Activated naive CD4-positive, alpha-beta T cell treated with anti-CD3 and anti-CD28 coated beads for 36 hours (primary cell): ENCODE results near the gene METTL23. TPM values are rescaled to one million over a fixed set of nuclear protein-coding genes. Genes with fewer than 3 reads are reported as not detected.
"Not testable (repeated sequence)": the region's sequence is repeated elsewhere in the genome, so short reads cannot be mapped to it uniquely, and the experiment has no call there.

Experiments used
- CTCF ChIA-PET: fragments of 350-600 bp; sonication (Branson Sonifier 250); formaldehyde crosslinking; loops from one replicate; lab custom pipeline; 2021; ENCODE audit warnings: antibody characterized with exemption; lab: Charles Lee
- DNase-seq: peaks from one replicate; pipeline ENCODE4 v3.0.0-alpha.2; 2020
- H3K27ac Mint-ChIP-seq: one replicate; pipeline ENCODE4 v1.8.0; 2021; ENCODE audit warnings: mild to moderate bottlenecking, mixed read lengths
- H3K27me3 Mint-ChIP-seq: one replicate; pipeline ENCODE4 v1.8.0; 2021; ENCODE audit warnings: low read depth, mixed read lengths
- H3K36me3 Mint-ChIP-seq: one replicate; pipeline ENCODE4 v1.8.0; 2021; ENCODE audit warnings: low read depth, mixed read lengths
- H3K4me1 Mint-ChIP-seq: one replicate; pipeline ENCODE4 v1.8.0; 2021; ENCODE audit warnings: low read depth, mixed read lengths
- H3K4me3 Mint-ChIP-seq: one replicate; pipeline ENCODE4 v1.8.0; 2021; ENCODE audit warnings: mild to moderate bottlenecking, moderate library complexity, mixed read lengths
- H3K9me3 Mint-ChIP-seq: one replicate; pipeline ENCODE4 v1.8.0; 2021; ENCODE audit warnings: mixed read lengths
- intact Hi-C: fragments of 100-400 bp; cut with micrococcal nuclease; formaldehyde crosslinking; loops from one replicate; pipeline ENCODE4 v1.15.1; 2023
- total RNA-seq, 2 experiments: library from RNA; stranded (reverse); gene quantifications; one replicate each; pipeline ENCODE4 v1.2.3, GENCODE V29; 2021

Gene METTL23
- total RNA-seq, 2 experiments from 2014 or later = 18.9 to 20.0 TPM

DNA sequence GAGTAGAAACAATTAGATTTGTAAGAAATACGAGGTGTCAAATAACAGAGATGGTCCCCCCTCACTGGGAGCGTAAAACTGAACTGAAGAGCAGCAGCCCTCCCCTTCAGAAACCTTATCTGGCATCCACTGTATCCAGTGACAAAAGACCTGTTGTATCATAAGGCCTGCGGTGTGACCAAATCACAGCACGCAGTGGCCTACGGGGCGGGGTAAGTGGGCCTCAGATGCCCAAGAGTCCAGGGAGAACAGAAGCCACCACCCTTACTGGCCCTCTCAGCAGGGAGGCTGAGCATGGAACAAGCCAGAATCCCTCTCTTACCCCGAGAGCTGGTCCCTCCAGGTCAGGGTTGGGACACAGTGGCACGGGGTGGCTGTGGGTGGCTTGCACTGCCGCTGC, 5.7 kb upstream of the METTL23 start:
- H3K9me3 Mint-ChIP-seq = no peaks in the 10 kb centered on the region
- intact Hi-C loops = no loop called here
- H3K4me1 Mint-ChIP-seq = peaks cover 42% of the 10 kb centered on the region
- no peak overlapping the region for H3K4me3 Mint-ChIP-seq
- DNase-seq = no peak
- H3K36me3 Mint-ChIP-seq = peaks cover 63% of the 10 kb centered on the region
- H3K27me3 Mint-ChIP-seq = no peaks in the 10 kb centered on the region
- no peak overlapping the region for H3K27ac Mint-ChIP-seq
- CTCF ChIA-PET = no interaction called here

- CTCF ChIA-PET = no interaction called here
- Mint-ChIP-seq H3K9me3 (no peaks in the 10 kb centered on the region), H3K4me3 (no peak overlapping the region), H3K27me3 (no peaks in the 10 kb centered on the region), H3K4me1 (peaks cover 36% of the 10 kb centered on the region), H3K36me3 (peaks cover 58% of the 10 kb centered on the region), H3K27ac (no peak overlapping the region)
- no peak for DNase-seq
- intact Hi-C loops = no loop called here
These were observed 5.2 kb upstream of the METTL23 start for GRCh38 chr17:76721463-76721862.

DNA sequence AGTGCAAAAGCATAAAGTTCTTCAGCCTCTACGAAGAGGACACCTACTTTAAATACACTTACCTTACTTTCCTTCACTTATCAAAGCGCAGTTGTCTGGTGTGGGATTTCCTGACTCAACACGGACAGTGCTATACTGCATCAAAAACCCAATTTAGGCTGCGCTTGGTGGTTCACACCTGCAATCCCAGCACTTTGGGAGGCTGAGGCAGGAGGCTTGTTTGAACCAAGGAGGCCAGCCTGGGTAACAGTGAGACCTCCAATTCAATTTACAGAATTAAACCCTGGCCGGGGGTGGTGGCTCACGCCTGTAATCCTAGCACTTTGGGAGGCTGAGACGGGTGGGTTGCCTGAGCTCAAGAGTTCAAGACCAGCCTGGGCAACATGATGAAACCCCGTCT, 4.4 kb upstream of the METTL23 start:
- H3K4me1 Mint-ChIP-seq = peaks cover 36% of the 10 kb centered on the region
- intact Hi-C loops = no loop called here

GRCh38 chr17:76722977-76723376, 3.7 kb upstream of the METTL23 start:
- Mint-ChIP-seq H3K36me3 (peaks cover 59% of the 10 kb centered on the region), H3K4me1 (peaks cover 40% of the 10 kb centered on the region)
- DNase-seq, H3K27ac Mint-ChIP-seq, H3K27me3 Mint-ChIP-seq, H3K9me3 Mint-ChIP-seq, H3K4me3 Mint-ChIP-seq, intact Hi-C loops: not testable (repeated sequence)
- CTCF ChIA-PET = interaction anchor here (0.6 to 2.9 kb wide), 3 partner anchors 9 to 164 kb away, joined by 3 to 25 read pairs (median 7); no protein-coding TSS in a partner anchor

More for the DNA sequence above, 4.4 kb upstream of the METTL23 start:
- Mint-ChIP-seq H3K27me3 (no peaks in the 10 kb centered on the region), H3K27ac (no peak overlapping the region), H3K36me3 (peaks cover 59% of the 10 kb centered on the region), H3K9me3 (no peaks in the 10 kb centered on the region), H3K4me3 (no peak overlapping the region)
- CTCF ChIA-PET = interaction anchor here (0.6 to 1.1 kb wide), 2 partner anchors 70 to 163 kb away, joined by 3 read pairs; no protein-coding TSS in a partner anchor
- no peak for DNase-seq

DNA sequence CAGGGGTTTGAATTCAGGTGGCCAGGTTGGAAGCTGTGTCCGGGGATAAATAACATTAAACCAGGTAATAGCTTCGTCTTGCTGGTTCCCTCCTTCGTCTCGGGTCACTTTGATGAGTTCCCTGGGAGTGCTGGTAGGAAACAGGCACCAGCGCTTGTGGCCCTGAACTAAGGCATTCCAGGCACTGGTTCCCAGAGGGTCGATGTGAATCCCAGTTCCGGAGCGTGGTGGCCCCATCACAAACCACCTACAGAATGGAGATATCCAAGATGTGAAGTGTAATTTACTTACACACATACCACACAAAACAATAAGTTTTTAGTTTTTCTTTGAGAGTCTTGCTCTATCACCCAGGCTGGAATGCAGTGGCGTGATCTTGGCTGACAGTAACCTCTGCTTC, 2.8 kb upstream of the METTL23 start:
- Mint-ChIP-seq H3K27ac (no peak overlapping the region), H3K27me3 (no peaks in the 10 kb centered on the region), H3K4me3 (no peak overlapping the region), H3K9me3 (no peaks in the 10 kb centered on the region), H3K4me1 (peaks cover 48% of the 10 kb centered on the region), H3K36me3 (peaks cover 58% of the 10 kb centered on the region)
- CTCF ChIA-PET = interaction anchor here (2.9 kb wide), 1 partner anchor 10 kb away, joined by 25 read pairs; no protein-coding TSS in a partner anchor
- intact Hi-C loops = no loop called here
- no peak for DNase-seq

- H3K27me3 Mint-ChIP-seq = no peaks in the 10 kb centered on the region
- H3K4me3 Mint-ChIP-seq = peak overlapping the region; percentile 96
- H3K27ac Mint-ChIP-seq = peak overlapping the region; percentile 78
- H3K4me1 Mint-ChIP-seq = peaks cover 64% of the 10 kb centered on the region
- peaks cover 59% of the 10 kb centered on the region for H3K36me3 Mint-ChIP-seq
- CTCF ChIA-PET = interaction anchor here (0.7 to 2.9 kb wide), 5 partner anchors 11 to 166 kb away, joined by 3 to 25 read pairs (median 3); no protein-coding TSS in a partner anchor
- peak; percentile 81 for DNase-seq
- intact Hi-C loops = loop anchor here (1.0 to 5.0 kb wide), 7 partner anchors 12 to 415 kb away; partner anchors contain the start of genes SEC14L1 and SRSF2
- no peaks in the 10 kb centered on the region for H3K9me3 Mint-ChIP-seq
These were observed 934 bp upstream of the METTL23 start for GRCh38 chr17:76725580-76726230.

DNA sequence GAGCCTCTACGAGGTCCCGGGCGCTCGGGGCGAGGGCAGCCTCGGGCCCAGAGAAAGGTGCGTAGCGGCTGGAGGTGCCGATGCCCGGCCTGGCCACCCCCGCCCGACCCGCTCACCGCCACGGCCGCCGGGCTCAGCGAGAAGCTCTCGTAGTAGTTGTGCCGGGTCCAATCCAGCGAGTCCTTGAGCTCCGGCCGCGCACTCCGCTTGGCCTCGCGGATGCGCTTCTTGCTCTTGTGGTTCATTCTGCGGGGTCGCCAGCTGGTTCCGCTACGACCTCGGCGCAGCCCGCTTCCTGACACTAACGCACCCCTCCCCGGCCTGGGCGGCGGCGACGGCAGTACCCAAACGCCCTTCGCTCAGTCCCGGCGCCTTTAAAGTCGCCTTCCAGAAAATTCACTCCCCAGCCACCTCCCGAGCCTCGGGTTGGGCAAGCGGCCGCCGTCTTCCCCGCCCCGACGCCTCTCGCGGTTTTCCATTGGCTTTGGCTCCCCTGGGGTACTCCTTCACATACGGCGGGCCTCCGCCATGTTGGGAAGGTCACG, 336 bp upstream of the METTL23 start, which contains the start of gene JMJD6:
TSS of gene JMJD6 (minus strand) at position 376 of the 545 bp plus-strand sequence. CDS start at position 245, 131 bp downstream.
- peak within 1 kb of the TSS; percentile 96 for H3K4me3 Mint-ChIP-seq
- CTCF ChIA-PET = interaction anchor here (0.9 kb wide), 1 partner anchor 12 kb away, joined by 3 read pairs; no protein-coding TSS in a partner anchor
- H3K9me3 Mint-ChIP-seq = no peaks in the 10 kb centered on the region
- H3K27me3 Mint-ChIP-seq = no peaks in the 10 kb centered on the region
- DNase-seq = peak; percentile 98
- H3K36me3 Mint-ChIP-seq = peaks cover 55% of the 10 kb centered on the region
- intact Hi-C loops = loop anchor here (1.0 to 5.0 kb wide), 7 partner anchors 11 to 414 kb away; partner anchors contain the start of genes SEC14L1 and SRSF2
- peaks cover 66% of the 10 kb centered on the region for H3K4me1 Mint-ChIP-seq
- H3K27ac Mint-ChIP-seq = peak within 1 kb of the TSS; percentile 93

DNA sequence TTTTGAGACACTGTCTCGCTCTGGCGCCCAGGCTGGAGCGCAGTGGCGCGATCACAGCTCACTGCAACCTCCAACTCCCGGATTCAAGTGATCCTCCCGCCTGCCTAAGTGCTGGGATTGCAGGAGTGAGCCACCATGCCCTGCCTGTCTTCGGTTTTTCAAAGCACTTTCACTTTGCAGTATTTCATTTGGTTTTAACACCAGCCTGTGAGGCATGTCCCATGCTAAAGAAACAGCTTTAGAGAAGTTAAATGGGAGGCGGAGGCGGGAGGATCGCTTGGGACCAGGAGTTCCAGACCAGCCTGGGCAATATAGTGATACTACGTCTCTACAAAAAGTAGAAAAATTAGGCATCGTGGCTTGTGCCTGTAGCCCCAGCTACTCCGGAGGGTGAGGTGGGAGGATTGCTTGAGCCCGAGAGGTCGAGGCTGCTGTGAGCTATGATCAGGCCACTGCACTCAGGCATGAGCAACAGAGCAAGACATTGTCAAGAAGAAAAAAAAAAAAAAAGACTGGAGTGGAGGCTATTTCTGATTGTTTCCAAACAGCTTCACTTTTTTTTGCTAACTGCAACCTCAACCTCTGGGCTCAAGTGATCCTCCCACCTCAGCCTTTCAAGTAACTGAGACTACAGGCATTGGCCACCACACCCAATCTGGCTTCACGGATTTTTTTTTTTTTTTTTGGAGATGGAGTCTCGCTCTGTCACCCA, 1.3 kb downstream of the METTL23 start:
- peak overlapping the region; percentile 93 for H3K27ac Mint-ChIP-seq
- H3K4me3 Mint-ChIP-seq = peak overlapping the region; percentile 96
- H3K9me3 Mint-ChIP-seq = no peaks in the 10 kb centered on the region
- no peaks in the 10 kb centered on the region for H3K27me3 Mint-ChIP-seq
- CTCF ChIA-PET = interaction anchor here (0.5 to 1.4 kb wide), 6 partner anchors 14 to 340 kb away, joined by 3 to 7 read pairs (median 4); no protein-coding TSS in a partner anchor
- H3K4me1 Mint-ChIP-seq = peaks cover 72% of the 10 kb centered on the region
- peaks cover 55% of the 10 kb centered on the region for H3K36me3 Mint-ChIP-seq
- intact Hi-C loops = loop anchor here (1.0 to 5.0 kb wide), 5 partner anchors 45 to 413 kb away; partner anchors contain the start of gene SEC14L1
- DNase-seq = peak; percentile 25

GRCh38 chr17:76731800-76732733, 5.4 kb downstream of the METTL23 start:
- Mint-ChIP-seq H3K36me3 (peaks cover 64% of the 10 kb centered on the region), H3K4me1 (peaks cover 61% of the 10 kb centered on the region), H3K27ac (peak overlapping the region; percentile 98)
- H3K9me3 Mint-ChIP-seq, DNase-seq, H3K27me3 Mint-ChIP-seq, H3K4me3 Mint-ChIP-seq, intact Hi-C loops: not testable (repeated sequence)
- CTCF ChIA-PET = interaction anchor here (0.6 to 1.2 kb wide), 5 partner anchors 16 to 550 kb away, joined by 3 read pairs; no protein-coding TSS in a partner anchor

DNA sequence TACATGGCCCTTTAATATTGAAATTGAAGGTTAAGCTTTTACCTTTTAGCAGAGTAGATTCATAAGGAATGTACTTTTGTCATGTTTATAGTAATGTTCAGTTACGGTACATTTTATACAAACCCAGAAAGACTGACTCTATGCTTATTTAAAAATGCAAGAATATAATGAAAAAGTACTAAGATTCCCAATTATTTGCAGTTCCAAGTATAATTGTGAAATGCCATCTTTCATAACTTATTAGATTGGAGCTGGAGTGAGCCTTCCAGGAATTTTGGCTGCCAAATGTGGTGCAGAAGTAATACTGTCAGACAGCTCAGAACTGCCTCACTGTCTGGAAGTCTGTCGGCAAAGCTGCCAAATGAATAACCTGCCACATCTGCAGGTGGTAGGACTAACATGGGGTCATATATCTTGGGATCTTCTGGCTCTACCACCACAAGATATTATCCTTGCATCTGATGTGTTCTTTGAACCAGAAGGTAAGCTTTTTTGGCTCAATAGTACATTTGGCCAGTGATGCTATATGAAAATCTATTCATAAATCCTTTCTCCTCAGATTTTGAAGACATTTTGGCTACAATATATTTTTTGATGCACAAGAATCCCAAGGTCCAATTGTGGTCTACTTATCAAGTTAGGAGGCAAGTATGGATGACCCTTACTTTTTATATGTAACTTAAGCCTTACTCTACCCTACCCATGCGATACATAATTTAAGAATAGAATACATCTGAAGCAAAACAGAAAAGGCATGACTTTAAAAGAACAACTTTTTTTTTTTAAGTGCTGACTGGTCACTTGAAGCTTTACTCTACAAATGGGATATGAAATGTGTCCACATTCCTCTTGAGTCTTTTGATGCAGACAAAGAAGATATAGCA, 6.3 kb downstream of the METTL23 start:
- intact Hi-C loops = no loop called here

More for the DNA sequence above, 6.3 kb downstream of the METTL23 start:
- H3K27ac Mint-ChIP-seq = peak overlapping the region; percentile 98
- no peaks in the 10 kb centered on the region for H3K27me3 Mint-ChIP-seq
- H3K36me3 Mint-ChIP-seq = peaks cover 64% of the 10 kb centered on the region
- no peak for DNase-seq
- CTCF ChIA-PET = interaction anchor here (0.7 kb wide), 1 partner anchor 209 kb away, joined by 3 read pairs; no protein-coding TSS in a partner anchor
- peaks cover 57% of the 10 kb centered on the region for H3K4me1 Mint-ChIP-seq
- peak overlapping the region; percentile 94 for H3K4me3 Mint-ChIP-seq
- no peaks in the 10 kb centered on the region for H3K9me3 Mint-ChIP-seq
